ENCODE data around the gene MINDY3.
"Not testable (repeated sequence)": the region's sequence is repeated elsewhere in the genome, so short reads cannot be mapped to it uniquely, and the experiment has no call there.

MINDY3 gene

GRCh38 chr10:15802375-15802949 is 57.8 kb downstream of the MINDY3 start:
- no peak for DNase-seq

- DNase-seq: no peak
Measured at GRCh38 chr10:15801641-15802040, 58.7 kb downstream of the MINDY3 start.

GRCh38 chr10:15801147-15801546 is 59.2 kb downstream of the MINDY3 start:
- DNase-seq: no peak

DNA sequence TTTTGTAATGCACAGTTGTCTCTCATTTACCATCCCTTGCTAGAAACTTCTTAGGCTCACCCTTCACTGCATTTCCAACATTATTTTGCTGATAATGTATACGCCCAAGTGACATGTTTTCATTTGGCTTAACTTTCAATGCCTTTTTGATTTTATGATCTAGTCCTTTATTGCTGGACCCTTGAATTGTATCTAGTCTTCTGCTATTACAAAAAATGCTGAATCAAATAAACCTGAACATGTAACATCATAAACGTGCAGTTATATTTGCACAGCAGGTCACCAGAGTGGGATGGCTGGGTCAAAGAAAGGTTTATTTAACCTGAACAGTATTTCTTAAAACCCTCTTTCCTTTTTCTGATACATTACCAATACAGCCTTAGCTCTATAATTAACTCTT is 63.0 kb downstream of the MINDY3 start:
- DNase-seq: no peak

GRCh38 chr10:15796762-15797161 is 63.5 kb downstream of the MINDY3 start:
- no peak for DNase-seq

- DNase-seq: no peak
Measured at GRCh38 chr10:15796098-15796759, 64.1 kb downstream of the MINDY3 start.

DNA sequence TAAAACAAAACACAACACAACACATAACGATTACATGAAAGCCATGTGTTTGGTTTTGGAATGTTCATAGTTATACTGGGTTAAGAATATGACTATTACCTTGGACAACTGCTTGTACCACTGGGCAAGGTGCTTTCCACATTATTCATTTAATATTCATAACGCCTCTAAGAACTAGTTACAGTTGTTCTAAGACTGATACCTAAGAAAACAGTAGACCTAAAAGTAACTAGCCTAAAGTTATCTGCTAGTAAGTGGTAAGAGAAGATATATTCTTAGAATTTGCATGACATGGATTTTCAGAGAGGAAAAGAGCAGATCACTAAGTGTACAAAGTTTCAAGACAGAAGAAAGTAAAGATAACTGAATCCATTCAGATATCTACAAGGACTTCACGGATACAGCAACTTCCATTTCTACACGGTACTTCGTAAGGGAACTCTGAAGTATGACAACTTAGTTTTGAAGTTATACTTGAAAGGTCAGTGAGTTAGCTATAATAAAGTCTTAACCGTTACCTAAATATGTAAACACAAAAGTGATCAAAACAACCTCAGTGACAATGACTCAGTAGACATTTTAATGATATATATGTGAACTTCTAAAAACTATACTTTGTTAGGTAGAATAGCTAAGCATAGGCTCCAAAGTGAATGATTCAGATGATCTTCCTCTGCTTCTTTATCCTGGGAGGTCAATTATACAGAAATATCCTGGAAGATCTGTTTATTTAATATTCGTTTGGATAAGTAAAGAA is 65.1 kb downstream of the MINDY3 start:
- DNase-seq: no peak

- DNase-seq: no peak
Measured at GRCh38 chr10:15794569-15794968, 65.7 kb downstream of the MINDY3 start.

DNA sequence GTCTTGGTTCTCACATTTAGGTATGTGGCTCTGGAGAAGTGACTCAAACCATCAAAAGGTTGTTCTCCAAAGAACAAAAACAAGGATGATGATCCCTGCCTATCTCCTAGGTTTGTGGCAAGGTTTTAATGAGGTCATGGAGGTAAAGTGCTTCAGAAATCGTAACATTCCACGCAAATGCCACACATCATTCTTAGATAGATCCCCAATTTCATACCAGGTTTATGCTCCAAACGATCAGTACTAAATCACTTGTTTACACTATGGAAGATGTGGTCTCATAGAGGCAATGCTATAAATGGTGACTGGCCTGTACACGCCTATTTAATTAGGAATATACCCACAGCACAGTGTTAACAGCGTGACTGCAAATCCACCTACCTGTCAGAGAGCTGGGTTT is 66.6 kb downstream of the MINDY3 start:
- no peak for DNase-seq

GRCh38 chr10:15792777-15793176 is 67.5 kb downstream of the MINDY3 start:
- DNase-seq: no peak

DNA sequence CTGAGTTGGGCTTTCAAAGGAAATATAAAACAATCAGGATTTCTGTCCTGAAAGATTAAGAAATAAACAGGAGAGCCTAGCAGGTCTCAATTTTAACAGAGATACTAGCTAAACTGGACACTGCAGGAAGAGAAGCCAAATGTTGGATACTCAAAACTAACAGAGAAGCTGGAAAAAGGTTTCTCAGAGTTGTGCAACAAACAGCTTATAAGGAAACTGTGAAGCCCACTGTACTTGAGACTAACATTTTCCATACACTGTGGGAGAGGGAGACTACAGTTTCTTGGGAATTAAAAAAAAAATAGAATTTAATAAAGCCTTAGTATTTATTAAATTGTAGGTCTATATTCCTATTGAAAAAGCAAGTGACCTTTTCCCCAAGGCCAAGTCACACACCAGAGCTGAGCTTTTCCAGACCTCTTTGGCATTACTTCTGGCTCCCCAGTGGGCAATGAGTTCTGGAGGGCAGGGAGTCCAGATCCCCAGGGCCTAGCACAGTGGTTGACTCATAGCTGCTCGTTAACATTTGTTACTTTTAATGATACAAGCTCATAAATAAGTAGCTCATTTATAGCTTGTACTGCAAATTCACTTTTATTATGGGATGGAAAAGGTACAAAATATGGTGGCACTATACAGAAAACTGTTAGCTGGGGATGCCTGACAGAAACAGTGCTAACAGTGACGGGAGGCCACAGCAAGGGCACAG is 68.3 kb downstream of the MINDY3 start:
- no peak for DNase-seq

DNA sequence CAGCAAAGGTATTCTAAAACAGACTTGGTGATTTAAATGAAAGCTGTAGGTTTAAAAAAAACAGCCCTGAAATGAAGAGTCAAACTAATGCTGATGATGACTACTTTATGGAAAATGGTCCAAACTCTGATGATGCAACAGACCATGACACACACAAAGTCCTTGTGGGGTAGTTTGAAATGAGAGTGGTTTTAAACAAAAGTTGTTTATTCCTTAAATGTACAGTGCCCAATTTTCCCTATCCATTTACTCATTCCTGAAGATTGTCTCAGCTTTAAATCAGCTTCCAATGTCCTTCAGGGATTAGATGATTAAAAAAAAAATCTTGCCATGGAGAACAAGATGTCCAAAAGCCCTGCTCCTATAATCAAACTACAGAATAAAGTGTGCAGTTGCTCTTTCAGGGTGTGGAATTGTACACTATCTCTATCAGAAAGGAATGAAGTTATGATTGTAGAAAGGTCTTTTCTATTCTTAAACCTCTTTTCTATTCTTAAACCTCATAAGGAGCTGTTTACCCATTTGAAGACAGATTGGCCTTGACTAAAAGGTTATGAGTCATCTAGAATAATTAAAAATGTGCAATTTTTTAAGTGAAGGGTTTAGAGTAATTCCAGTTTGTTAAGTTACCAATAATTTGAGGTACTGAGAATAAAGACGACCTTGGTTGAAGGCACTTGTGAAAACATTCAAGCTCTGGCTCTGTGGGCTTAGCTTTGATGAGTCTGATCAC is 70.3 kb downstream of the MINDY3 start:
- no peak for DNase-seq

- no peak for DNase-seq
Measured at GRCh38 chr10:15787426-15787825, 72.9 kb downstream of the MINDY3 start.

DNA sequence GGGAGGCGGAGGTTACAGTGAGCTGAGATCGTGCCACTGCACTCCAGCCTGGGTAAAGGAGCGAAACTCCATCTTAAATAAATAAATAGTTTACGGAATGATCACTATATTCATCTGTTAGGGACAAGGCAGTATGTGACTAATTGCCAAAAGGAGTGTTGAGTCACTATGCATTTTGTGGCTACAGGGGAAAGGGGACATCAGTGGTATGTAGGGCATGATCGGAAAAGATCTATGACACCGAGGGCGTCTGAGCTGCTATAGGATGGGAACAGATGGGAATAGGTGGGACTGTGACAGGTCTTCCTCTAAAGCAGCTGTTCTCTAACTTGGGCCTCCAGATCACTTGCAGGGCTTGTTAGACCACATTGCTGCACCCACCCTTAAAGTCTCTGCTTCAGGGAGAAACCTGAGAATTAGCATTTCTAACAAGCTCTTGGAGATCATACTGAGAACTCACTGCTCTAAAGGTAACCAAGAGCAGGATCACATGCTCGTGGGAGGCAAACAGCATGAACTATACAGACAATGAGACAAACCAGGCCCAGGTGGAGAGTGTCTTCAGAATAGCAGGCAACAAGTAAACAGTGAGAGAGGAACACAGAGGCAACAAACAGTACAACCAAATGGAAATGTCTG is 75.5 kb downstream of the MINDY3 start:
- no peak for DNase-seq

DNA sequence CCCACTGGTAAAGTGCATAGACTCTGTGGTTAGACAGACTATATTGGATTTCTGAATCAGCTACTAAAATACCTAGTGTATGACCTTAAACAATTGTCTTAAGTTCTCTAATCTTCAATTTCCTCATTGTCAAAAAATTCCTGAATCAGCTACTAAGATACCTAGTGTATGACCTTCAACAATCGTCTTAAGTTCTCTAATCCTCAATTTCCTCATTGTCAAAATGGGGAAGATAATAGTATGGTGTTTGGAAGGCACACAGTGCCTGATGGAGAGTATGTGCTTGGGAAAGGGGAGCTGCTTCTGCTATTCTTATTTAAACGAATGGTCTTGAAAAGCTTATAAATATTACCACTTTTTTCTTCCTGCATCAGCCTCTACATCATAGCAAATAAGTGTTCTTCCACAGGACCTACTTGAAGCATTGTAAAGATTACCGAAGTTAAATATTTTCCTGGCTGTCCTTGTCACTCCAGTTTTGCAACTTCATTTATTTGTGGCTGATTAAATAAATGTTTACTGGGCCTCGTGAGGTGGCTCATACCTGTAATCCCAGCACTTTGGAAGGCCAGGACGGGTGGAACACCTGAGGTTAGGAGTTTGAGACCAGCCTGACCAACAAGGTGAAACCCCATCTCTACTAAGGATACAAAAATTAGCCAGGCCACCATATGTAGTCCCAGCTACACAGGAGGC is 76.2 kb downstream of the MINDY3 start:
- no peak for DNase-seq

- no peak for DNase-seq
Measured at GRCh38 chr10:15782851-15783250, 77.5 kb downstream of the MINDY3 start.

DNA sequence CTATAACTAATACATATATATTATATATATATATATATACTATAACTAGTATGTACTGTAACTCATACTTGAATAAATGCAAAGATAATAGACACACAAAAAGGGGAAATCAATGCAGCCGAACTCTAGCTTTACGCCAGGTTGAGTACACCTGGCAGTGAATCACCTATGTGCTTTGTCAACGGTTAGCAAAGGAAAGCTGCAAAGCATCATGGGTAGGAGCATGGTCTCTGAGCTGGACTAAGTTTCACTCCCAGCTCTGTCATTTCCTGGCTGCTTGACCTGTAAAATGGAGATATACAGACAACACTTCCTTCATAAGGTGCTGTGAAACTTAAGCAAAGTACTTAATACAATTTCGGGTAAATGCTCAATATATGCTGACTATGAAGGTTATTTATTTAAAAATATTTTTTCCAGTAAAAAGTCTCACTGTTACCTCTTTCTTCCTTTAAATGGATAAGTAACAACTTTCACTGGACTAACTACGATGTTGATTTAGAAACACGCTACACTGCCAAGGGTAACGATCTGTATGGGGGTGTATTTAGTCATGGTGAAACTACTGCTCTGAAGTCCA is 78.8 kb downstream of the MINDY3 start:
- DNase-seq: no peak

- no peak for DNase-seq
Measured at GRCh38 chr10:15780353-15781135, 79.8 kb downstream of the MINDY3 start.

DNA sequence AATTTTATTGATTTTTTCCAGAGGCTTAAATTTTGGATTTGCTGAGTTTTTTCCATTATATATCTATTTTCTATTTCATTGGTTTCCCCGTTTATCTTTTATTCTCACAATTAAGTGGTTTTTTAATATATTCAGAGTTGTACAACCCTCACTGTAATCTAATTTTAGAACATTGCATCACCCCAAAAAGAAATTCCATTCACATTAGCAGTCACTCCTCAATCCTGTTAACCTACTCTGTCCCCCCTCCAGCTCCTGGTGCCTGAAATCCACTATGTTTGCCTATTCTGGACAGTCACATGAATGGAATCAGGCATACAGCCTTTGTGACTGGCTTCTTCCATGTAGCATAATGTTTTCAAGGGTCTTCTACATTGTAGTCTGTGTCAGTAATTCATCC is 84.8 kb downstream of the MINDY3 start:
- no peak for DNase-seq

DNA sequence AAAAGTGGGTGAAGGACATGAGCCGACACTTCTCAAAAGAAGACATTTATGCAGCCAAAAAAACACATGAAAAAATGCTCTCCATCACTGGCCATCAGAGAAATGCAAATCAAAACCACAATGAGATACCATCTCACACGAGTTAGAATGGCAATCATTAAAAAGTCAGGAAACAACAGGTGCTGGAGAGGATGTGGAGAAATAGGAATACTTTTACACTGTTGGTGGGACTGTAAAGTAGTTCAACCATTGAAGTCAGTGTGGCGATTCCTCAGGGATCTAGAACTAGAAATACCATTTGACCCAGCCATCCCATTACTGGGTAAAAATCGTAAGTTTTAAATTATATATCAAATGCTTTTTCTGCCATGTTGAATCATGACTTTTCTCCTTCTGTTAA is 85.8 kb downstream of the MINDY3 start:
- not testable (repeated sequence) for DNase-seq
